Neutrophil (primary cell): ENCODE results near the gene NBAS.

Source experiments
- H3K27ac ChIP-seq: fragments of 200-600 bp; sonication (generic); 2 replicates; pipeline ENCODE4 v1.5.1; 2016; ENCODE audit warnings: mild to moderate bottlenecking, moderate library complexity
- H3K27me3 ChIP-seq: fragments of 200-600 bp; sonication (generic); 2 replicates; pipeline ENCODE4 v1.6.0; 2016; ENCODE audit warnings: mild to moderate bottlenecking
- H3K36me3 ChIP-seq: fragments of 200-600 bp; sonication (generic); 2 replicates; pipeline ENCODE4 v1.5.1; 2017
- H3K4me1 ChIP-seq, 2 experiments: fragments of 200-600 bp in 1 of 2; sonication (generic) in 1 of 2; 1 replicate in 1 of 2; 2 replicates in 1 of 2; pipeline versions ENCODE4 v1.5.1 to v1.6.1; 2013 to 2016; ENCODE audit warnings: low read depth in 1 of 2, low read length in 1 of 2, mild to moderate bottlenecking in 1 of 2, moderate library complexity in 1 of 2; ENCODE audit not compliant: control insufficient read depth in 1 of 2, insufficient read depth in 1 of 2
- H3K4me3 ChIP-seq, 2 experiments: fragments of 200-600 bp in 1 of 2; sonication (generic) in 1 of 2; 1 replicate in 1 of 2; 2 replicates in 1 of 2; pipeline ENCODE4 v1.5.1; 2013 to 2016; ENCODE audit warnings: low read depth in 1 of 2, low read length in 1 of 2, mild to moderate bottlenecking in 1 of 2, moderate library complexity in 1 of 2
- H3K9me3 ChIP-seq: fragments of 200-600 bp; sonication (generic); 2 replicates; pipeline ENCODE4 v1.5.1; 2016
- TF ChIP-seq, protein P1 (sequence below): fragments of 200-600 bp; sonication (generic); IDR thresholded peaks from 2 replicates; pipeline ENCODE4 v1.5.1; 2016; ENCODE audit warnings: antibody characterized with exemption

NBAS gene

DNA sequence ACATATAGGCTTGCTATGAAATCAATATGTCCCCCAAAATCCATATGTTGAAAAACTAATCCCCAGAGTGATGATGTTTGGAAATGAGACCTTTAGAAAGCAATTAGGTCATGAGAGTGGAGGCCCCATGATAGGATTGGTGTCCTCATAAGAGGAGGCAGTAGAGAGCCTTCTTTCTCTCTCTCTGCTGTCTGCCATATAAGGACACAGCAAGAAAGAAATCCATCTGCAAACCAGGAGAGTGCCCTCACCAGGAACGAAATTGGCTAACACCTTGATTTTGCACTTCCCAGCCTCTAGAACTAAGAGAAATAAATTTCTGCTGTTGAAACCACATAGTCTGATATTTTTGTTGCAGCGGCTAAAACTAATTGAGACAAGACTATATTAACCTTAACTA lies 89.5 kb downstream of the NBAS start:
- Histone ChIP-seq H3K36me3 (peaks cover 35% of the 10 kb centered on the region), H3K4me3 (no peak overlapping the region), H3K4me1 (no peaks in the 10 kb centered on the region), H3K9me3 (no peaks in the 10 kb centered on the region), H3K27ac (no peak overlapping the region), H3K27me3 (no peaks in the 10 kb centered on the region)
- TF ChIP-seq, protein P1, sequence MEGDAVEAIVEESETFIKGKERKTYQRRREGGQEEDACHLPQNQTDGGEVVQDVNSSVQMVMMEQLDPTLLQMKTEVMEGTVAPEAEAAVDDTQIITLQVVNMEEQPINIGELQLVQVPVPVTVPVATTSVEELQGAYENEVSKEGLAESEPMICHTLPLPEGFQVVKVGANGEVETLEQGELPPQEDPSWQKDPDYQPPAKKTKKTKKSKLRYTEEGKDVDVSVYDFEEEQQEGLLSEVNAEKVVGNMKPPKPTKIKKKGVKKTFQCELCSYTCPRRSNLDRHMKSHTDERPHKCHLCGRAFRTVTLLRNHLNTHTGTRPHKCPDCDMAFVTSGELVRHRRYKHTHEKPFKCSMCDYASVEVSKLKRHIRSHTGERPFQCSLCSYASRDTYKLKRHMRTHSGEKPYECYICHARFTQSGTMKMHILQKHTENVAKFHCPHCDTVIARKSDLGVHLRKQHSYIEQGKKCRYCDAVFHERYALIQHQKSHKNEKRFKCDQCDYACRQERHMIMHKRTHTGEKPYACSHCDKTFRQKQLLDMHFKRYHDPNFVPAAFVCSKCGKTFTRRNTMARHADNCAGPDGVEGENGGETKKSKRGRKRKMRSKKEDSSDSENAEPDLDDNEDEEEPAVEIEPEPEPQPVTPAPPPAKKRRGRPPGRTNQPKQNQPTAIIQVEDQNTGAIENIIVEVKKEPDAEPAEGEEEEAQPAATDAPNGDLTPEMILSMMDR = no peak

DNA sequence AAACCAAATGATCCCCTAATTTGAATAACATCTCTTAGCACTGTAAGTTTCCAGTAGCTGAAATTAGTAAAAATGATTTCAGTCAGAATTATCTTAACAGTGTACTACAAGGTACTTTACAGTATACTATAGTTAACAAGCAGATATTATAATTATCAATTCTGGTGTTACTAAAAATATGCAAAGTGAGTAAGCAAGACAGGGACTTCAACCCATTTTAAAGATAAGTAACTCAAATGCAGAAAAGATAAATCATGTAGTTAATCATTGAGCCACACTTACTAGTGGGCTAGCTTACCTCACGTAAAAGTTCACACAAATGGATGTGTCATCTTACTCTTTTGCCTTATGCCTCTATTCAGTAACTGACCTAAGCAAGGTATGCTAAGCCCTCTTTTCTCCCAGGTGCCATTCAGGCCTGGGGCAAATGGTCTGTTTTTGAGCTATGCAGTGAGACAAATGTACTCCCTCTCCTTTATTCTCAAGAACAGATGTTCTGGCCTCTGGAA lies 101.0 kb downstream of the NBAS start:
- H3K36me3 ChIP-seq = peaks cover 15% of the 10 kb centered on the region
- no peak overlapping the region for H3K4me3 ChIP-seq
- no peaks in the 10 kb centered on the region for H3K9me3 ChIP-seq
- H3K27me3 ChIP-seq = no peaks in the 10 kb centered on the region
- TF ChIP-seq, protein P1 = no peak
- H3K27ac ChIP-seq = no peak overlapping the region
- no peaks in the 10 kb centered on the region for H3K4me1 ChIP-seq

GRCh38 chr2:15458277-15458676 lies 102.9 kb downstream of the NBAS start:
- Histone ChIP-seq H3K27ac (no peak overlapping the region), H3K9me3 (no peaks in the 10 kb centered on the region), H3K4me3 (no peak overlapping the region), H3K4me1 (no peaks in the 10 kb centered on the region), H3K36me3 (peaks cover 12% of the 10 kb centered on the region), H3K27me3 (no peaks in the 10 kb centered on the region)
- TF ChIP-seq, protein P1 = no peak

DNA sequence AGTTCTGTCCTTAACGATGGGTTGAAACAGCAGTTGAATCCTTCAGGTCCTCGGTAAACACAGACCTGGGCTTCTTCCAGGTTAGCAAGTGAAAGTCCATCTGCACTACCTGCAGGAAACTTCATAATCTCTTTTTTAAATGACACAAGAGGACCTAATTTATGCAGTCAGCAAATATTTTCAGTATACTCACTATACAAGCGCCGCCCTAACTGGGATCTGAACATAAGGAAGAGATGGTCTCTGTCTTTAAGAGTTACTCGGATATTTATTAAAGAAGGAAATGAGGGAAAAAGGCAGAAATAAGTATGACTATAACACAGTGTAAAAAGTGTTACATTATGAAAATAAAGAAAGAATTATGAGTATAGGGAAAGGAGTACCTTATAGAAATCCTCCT lies 103.3 kb downstream of the NBAS start:
- Histone ChIP-seq H3K27me3 (no peaks in the 10 kb centered on the region), H3K36me3 (peaks cover 16% of the 10 kb centered on the region), H3K9me3 (no peaks in the 10 kb centered on the region), H3K4me3 (no peak overlapping the region), H3K4me1 (no peaks in the 10 kb centered on the region), H3K27ac (no peak overlapping the region)
- TF ChIP-seq, protein P1 = no peak

DNA sequence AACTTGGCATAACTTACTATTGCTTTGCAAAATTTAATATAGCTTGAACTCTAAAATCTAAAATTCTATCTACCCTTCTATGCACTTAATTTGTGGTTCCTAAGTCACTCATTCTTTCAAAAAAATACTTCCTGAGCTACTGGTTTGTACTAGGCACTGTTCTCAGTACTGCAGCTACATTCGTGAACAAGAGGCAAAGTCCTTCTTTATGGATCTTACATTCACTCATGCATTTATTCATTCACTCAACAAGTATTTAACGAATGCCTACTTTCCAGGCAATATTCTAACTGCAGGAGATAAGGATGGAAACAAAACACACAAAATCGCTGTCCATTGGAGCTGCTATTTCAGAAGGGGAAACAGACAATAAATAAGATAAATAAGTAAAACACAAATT lies 104.8 kb downstream of the NBAS start:
- Histone ChIP-seq H3K4me3 (no peak overlapping the region), H3K4me1 (no peaks in the 10 kb centered on the region), H3K27ac (no peak overlapping the region), H3K9me3 (no peaks in the 10 kb centered on the region), H3K36me3 (peaks cover 19% of the 10 kb centered on the region), H3K27me3 (no peaks in the 10 kb centered on the region)
- TF ChIP-seq, protein P1 = no peak

GRCh38 chr2:15450808-15451207 lies 110.3 kb downstream of the NBAS start:
- TF ChIP-seq, protein P1 = no peak
- Histone ChIP-seq H3K9me3 (no peaks in the 10 kb centered on the region), H3K4me3 (no peak overlapping the region), H3K27ac (no peak overlapping the region), H3K27me3 (no peaks in the 10 kb centered on the region), H3K4me1 (no peaks in the 10 kb centered on the region), H3K36me3 (peaks cover 10% of the 10 kb centered on the region)
